ENCODE measurements around the gene RAB23.
A peak's percentile ranks its signal among the peaks of the same experiment; 100 is the strongest.

RAB23 gene

DNA sequence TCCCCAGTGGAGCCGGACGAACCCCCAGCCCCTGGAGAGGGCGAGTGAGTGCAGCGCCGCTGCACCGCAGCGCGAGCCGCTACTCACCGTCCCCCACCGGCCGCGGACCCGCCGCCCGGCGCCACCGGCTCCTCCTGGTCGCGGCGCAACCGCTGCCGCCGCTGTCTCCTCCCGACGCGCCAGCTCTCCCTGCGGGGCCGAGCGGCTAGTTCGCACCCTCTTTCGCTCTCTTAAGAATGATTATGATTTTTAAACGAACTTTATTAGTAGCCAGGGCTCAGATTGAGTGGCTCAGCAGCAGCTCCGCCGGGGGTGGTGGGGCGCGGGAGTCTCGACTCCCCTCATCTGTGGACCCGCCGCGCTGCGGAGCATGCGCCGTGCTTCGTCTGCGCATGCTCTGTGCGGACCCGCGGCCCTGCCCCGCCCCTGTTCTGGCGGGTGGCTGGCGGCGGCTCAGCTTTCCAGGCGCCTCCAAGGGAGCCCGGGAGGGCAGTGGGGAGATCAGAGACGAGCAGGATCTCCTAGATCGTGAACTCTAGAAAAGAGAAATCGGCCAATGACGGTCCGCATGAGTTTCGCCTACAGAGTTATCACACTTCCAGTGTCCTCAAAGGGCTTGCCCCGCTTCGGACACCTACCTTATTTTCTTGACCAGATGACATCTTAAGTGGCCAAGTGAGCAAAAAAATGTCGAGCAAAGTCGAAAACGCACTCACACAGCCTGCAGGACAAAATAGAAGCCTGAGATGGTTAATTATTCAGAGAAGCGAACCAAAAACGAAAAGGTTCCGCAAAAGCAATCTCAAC, at the start of gene RAB23:
Gene RAB23 (minus strand): TSS at position 372 of the 807 bp plus-strand sequence. CDS start 11,927 bp downstream, outside the sequence.
- DNase-seq (ENCODE audit: low read depth) = peak; percentile 41
- peak within 1 kb of the TSS; percentile 97 for H3K4me3 ChIP-seq (ENCODE audit: low read depth, low read length)

DNA sequence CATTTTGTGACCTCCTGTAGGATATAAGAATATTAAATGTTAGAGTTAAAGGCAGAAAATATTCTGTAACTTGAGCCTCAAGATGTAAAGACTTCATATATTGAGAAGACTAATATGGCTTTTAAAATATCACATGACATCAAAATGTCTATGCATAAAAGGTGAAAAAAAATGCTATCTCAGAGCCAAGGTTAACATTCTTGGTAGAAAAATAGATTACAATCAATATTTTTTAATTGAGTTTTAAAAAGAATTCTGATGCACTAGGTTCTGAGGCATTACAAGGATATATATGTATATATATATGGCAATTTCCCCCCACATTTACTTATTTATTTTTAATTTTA, 46.2 kb upstream of the RAB23 start:
- DNase-seq (ENCODE audit: low read depth) = no peak
- H3K4me3 ChIP-seq (ENCODE audit: low read depth, low read length) = no peak overlapping the region

DNA sequence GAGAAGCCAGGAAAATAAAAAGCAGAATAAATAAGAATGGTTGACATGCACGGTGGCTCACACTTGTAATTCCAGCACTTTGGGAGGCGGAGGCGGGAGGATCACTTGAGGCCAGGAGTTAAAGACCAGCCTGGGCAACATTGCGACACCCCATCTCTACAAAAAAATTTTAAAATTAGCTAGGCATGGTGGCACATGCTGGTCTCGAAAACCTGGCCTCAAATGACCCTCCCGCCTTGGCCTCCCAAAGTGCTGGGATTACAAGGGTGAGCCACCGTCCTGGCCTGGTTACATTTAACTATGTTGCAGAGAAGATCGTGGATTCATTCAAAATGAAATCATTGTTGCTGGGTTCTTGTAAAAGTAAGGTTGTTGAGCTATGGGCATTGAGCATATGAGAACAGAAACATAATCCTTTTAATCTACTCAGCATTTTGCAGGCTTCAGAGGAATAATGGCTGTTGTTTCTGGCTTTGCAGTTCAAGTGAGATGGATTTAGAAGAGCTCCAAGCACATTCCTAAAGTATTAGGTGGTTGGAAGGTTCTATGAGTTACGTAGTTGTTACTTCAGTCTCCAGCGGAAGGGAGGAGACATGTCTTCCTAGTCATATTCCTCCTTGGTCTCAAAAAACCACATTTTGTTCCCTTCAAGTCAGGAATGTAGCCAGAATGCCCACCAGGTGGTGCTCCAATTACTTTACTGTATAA, 45.6 kb upstream of the RAB23 start:
- no peak overlapping the region for H3K4me3 ChIP-seq (ENCODE audit: low read depth, low read length)
- peak; percentile 98 for DNase-seq (ENCODE audit: low read depth)

DNA sequence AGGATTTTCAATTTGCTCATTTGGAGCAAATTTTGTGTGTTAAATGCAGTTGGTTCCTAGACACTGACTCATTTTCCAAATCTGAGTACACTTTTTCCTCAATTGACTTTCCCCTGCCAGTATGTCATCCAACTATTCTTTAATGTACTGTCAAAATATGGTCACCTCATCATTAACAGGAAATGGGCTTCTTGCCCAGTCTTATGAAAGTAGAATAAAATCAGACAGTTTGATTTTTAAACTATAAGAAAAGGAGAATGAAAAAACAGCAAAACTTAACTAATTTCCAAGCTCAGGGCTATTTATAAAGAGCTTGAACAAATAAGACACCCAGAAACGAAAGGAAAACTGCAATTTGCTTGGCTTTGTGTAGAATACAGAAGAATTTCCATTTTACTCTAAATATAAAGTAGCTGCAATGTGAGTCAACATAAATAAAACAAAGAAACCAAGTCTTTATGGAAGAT, 43.7 kb upstream of the RAB23 start:
- no peak for DNase-seq (ENCODE audit: low read depth)
- no peak overlapping the region for H3K4me3 ChIP-seq (ENCODE audit: low read depth, low read length)

DNA sequence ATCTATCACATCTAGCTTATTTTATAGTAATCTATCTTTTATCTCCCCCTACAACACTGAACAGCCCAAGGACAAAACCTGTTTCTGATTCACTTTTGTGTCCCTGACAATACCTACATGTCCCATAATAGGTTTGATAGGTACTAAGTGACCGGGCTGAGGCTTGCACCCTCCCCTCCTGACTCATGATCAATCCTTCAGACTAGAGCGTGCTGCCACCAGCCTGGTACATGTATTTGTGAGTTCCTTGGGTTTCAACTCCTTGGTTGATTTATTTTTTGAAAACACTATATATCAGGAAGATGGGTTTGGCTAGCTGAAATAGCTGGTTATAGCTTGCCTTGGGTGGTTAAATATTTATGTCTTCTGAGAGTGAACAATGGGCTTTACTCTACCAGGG, 41.6 kb upstream of the RAB23 start:
- no peak for DNase-seq (ENCODE audit: low read depth)
- H3K4me3 ChIP-seq (ENCODE audit: low read depth, low read length) = no peak overlapping the region

DNA sequence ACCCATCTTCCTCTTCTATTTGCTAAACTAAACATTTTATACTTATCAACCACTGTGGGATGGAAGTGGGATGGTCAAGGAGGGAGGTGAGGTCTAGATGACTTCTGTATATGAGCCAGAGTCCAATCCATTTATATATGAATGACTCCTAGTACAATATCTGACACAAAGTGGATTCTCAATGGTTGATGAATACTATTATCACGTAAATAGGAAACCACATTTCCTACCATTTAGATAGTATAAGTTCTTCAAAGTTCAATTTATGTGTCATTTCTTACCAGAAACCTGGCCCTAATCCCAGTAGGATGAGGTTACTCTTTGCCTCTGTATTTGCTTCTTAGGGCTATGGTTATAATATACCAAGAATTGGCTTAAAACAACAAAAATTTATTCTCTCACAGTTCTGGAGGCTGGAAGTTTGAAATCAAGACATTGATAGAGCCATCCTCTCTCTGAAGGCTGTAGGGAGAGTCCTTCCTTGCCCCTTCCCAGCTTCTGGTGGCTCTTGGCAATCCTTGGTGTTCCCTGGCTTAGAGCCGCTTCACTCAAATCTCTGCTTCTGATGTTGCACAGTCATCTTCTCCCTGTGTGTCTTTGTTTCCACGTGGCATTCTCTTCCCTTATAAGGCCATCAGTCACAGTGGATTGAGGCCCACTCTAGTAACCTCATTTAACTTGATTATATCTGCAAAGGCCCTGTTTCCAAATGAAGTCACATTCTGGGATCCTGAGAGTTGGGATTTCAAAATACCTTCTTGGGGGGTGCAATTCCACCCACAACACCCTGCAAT, 41.0 kb upstream of the RAB23 start:
- DNase-seq (ENCODE audit: low read depth) = peak; percentile 87
- H3K4me3 ChIP-seq (ENCODE audit: low read depth, low read length) = no peak overlapping the region

DNA sequence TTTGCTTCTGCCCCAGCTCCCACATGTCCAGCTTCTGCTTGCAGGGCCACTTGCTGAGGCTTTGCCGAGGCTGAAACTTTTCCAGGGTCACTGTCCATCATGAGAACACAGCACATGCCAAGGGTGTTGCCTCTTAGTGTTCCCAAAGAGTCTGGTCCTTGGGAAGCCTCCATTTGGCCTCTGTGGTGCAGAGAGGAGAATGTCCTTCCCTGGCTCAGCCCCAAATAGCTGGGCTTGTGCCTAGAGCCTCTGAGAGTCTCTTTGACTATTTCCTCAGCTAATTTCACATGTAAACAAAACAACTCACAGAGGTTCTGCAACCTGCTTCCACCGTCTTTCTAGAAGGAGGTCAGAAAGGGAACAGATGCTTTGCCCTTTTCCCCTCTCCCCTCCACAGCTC, 40.4 kb upstream of the RAB23 start:
- H3K4me3 ChIP-seq (ENCODE audit: low read depth, low read length) = no peak overlapping the region
- no peak for DNase-seq (ENCODE audit: low read depth)

DNA sequence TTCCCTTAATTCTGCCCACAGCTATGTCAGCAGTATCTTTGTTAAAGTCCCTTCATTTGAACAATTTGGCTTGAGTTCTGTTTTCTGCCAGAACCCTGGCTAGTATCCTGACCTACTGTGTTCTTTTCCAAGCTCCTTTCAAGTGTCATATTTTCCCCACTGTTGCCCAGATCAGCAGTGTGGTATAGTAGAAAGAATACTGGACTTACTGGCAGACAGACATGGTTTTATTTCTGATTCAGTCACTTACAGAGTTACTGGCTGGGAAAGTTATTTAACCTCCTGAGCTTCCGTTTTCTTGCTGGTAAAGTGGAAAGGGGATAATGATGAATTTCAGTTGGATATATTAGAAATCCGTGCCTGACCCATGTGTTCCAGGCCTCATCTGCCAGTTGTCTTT, 39.8 kb upstream of the RAB23 start:
- no peak overlapping the region for H3K4me3 ChIP-seq (ENCODE audit: low read depth, low read length)
- DNase-seq (ENCODE audit: low read depth) = no peak

DNA sequence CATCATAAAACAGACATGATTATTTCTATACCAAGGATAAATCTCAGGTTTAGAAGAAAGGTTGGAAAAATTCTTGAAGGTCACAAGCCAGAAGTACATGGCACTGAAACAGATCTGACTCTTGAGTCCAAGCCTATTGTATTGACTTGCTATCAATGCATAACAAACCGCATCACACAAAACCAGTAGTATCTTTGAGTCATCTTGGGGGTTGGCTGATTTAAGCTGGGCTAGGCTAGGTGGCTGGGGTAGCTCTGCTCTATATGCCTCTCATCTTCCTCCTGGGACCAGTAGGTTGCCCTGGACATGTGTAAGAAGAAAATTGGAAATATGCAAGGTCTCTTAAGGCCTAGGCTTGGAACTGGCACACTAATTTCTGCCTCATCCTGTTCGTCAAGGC, 37.0 kb upstream of the RAB23 start:
- DNase-seq (ENCODE audit: low read depth) = no peak

DNA sequence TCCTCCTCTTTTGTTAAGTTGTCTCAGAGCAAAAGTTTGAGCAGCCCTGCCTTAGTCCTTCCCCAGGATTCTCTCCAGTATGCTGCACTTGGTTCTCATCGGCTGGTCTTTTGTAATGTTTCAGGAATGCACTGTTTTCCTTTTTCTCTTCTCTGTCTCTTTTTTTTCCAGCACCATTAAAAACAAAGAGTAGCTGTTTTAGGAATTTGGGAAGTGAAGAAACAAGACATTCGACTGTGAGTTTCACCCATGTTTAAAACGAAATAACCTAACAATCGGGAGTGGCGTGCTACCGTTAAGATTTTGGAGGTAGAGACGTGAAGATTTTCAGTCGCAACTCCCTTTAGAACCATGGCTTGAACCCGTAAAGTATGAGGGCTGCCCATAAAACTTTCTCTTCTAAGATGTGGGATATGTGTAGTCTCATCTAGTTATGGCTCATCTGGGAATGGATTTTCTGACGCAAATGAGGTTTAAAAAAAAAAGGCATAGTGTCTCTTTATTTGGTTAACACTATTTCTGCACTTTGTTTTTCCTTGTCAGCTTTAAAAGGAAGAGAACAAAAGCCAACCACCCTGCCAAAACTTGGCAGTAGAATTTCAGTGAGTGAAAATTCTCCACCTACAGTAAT, 35.9 kb upstream of the RAB23 start:
- DNase-seq (ENCODE audit: low read depth) = peak; percentile 80
- no peak overlapping the region for H3K4me3 ChIP-seq (ENCODE audit: low read depth, low read length)

More for the DNA sequence above, 37.0 kb upstream of the RAB23 start:
- H3K4me3 ChIP-seq (ENCODE audit: low read depth, low read length) = no peak overlapping the region

DNA sequence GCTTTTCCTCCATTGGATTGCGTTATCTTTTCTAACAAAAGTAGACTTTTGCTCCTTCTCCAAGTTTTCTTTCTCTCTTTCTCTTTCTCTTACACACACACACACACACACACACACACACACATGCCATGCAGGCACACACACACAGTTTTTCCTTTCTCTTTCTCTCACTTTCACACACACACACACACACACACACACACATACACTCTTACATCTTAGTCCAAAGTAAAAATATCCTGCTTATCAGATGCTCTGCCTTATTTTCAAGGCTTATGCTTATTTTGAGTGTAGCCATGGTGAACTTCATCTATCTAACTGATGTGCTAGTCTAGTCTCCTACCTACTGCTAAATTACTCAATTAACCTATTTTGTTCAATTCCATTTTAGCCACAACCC, 34.4 kb upstream of the RAB23 start:
- DNase-seq (ENCODE audit: low read depth) = no peak
- H3K4me3 ChIP-seq (ENCODE audit: low read depth, low read length) = no peak overlapping the region

DNA sequence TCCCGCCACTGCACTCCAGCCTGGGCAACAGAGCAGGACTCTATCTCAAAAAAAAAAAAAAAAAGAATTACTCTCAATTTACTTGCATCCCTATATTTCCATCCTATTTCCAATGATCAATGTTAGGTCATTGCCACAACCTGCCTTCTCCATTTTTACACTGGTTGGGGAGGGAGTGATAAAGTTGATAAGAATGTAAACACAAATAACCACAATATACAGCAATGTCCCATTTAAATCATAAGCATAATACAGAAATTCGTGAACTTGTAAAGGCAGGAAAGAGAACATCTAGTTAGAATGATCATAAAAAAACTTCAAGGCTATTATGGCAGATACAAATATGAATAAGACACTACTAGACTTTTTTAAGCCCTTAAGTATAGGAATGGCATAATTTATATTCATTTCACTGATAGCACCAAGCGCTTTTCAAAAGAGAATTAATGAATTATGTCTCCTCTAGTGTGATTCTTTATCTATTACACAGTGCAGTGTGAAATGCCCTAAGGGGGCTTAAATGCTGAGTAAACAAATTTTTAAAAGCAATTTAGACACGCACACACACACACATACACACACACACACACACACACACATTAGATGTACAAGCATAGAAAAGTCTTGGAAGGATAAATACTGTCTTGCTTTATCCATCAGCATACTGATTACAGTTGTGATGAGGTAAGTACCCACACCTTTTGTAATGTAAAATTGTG, 33.5 kb upstream of the RAB23 start:
- DNase-seq (ENCODE audit: low read depth) = no peak
- no peak overlapping the region for H3K4me3 ChIP-seq (ENCODE audit: low read depth, low read length)

DNA sequence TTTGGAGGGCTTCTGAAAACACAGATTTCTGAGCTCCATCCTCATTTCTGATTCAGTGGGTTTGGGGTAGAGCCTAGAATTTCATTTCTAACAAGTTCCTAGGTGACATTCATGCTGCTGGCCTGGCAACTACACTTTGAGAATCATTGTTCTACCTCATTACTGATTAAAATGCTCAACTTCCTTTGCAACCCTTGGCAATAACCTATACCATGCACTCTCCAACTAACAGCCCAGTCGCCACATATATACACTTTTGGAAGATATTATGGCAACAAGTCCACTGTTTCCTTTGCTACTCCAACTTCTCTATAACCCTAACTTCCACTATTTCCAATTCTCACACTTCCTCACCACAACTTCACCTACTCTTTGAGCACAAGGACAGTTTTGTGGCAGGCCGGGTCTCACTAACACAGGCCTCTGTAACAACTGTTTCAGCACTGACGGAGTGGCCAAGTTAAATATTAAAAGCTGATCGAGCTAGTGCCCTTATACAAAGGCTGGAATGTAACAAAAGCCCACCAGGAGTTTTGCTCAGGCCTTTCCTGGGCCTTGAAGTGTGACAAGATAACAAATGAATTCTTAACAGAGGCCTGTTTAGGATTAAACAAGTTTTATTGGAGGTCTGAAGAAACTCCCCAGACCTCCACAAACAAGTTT, 32.1 kb upstream of the RAB23 start:
- H3K4me3 ChIP-seq (ENCODE audit: low read depth, low read length) = no peak overlapping the region
- DNase-seq (ENCODE audit: low read depth) = no peak

DNA sequence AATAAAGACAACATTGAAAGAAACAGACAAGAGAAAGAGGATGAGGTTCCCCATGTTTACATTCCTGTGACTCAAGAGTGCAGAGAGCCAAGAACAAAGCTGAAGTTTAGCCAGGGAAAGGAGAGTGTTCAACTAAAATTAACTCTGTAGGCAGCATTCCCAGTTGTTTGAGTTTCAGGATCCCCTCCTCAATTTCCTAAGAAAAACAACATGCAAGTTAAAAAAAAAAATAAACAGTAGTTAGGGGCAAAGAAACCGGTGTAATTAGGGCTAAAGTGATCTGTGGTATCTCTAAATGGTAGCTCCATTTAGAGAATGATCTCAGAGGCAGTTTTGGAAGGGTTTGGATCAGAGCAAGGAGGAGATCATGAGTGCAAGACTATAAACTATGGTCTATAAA, 30.9 kb upstream of the RAB23 start:
- no peak overlapping the region for H3K4me3 ChIP-seq (ENCODE audit: low read depth, low read length)
- peak; percentile 52 for DNase-seq (ENCODE audit: low read depth)

DNA sequence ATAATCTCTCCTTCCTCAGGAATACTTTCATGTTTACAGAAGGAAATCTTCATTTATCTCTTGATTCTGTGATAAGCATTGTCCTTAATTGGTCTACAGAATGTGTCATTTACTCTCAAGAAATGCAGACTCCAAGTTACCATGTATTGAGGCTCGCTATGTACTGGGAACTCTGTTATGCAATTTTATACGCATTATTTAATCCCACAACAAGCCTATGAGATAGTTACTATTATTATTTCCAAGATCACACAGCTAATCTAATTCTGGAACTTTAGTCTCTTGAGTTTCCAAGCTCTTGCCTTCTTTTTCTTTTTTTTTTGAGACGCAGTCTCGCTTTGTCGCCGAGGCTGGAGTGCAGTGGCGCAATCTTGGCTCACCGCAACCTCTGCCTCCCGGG, 30.0 kb upstream of the RAB23 start:
- H3K4me3 ChIP-seq (ENCODE audit: low read depth, low read length) = no peak overlapping the region
- no peak for DNase-seq (ENCODE audit: low read depth)

DNA sequence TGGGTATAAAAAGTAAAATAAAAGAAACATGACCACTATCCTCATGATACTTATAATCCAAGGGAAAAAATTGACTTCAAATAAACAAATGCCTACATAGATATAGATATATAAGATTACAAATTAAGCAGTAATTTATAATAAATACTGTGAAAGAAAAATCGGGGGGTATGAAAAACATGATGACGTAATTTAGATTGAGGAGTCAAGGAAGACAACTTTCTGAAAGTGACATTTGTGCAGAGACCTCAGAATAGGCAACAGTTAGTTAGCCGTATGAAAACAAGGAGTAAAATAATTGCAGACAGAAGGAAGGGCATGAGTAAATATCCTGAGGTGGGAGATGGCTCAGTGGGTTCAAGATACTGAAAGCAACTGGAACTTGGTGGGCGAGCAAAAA, 28.2 kb upstream of the RAB23 start:
- no peak for DNase-seq (ENCODE audit: low read depth)
- no peak overlapping the region for H3K4me3 ChIP-seq (ENCODE audit: low read depth, low read length)

DNA sequence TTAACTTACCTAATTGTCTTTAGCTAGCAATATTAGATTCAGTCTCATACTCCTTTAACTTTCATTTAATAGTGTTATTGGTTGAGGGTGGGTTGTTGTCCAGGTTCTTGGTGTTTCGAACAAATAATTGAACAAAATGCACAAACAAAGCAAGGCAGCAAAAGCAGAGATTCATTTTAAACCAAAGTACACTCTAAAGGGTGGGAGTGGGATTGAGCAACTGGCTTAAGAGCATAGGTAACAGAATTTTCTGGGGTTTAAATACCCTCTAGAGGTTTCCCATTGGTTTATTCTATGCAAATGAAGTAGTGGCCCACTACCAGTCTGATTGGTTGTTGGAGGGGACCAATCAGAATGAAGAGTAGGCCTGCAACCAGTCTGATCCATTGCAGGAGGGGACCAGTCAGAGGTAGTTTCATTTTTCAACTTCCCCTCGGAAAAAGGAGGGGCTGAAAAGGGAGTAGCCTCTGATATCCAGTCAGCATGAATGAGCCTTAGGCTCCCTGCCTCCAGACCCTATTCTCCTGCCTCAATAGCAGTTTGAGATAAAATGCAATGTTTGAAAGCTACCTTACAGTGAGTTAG, 26.3 kb upstream of the RAB23 start:
- no peak overlapping the region for H3K4me3 ChIP-seq (ENCODE audit: low read depth, low read length)
- DNase-seq (ENCODE audit: low read depth) = no peak

DNA sequence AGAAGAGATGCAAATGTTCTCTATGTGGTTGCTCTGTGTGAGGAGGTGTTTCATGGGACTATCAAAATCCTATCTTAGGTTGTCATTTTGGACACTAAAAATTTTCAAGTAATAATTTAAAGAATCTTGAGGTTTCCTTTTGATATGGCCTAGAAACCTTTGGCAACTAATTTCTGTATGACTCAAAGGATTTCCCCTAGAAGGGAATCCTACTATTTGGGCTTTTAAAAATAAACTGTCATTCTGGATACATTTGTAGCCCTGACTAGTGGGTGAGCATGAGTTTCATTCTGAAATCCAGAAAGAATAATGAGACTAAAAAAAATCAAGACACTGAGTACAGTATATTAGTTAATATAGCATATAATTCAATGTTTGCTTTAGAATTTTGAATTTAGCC, 25.5 kb upstream of the RAB23 start:
- no peak overlapping the region for H3K4me3 ChIP-seq (ENCODE audit: low read depth, low read length)
- no peak for DNase-seq (ENCODE audit: low read depth)
